ELF-1 (cell line): ENCODE measurements around the gene CACNA1D.

Experiments
- DNase-seq: peaks from one replicate; pipeline ENCODE4 v3.0.0-alpha.2; 2016; ENCODE audit warnings: low read depth, low spot score

The CACNA1D gene

DNA sequence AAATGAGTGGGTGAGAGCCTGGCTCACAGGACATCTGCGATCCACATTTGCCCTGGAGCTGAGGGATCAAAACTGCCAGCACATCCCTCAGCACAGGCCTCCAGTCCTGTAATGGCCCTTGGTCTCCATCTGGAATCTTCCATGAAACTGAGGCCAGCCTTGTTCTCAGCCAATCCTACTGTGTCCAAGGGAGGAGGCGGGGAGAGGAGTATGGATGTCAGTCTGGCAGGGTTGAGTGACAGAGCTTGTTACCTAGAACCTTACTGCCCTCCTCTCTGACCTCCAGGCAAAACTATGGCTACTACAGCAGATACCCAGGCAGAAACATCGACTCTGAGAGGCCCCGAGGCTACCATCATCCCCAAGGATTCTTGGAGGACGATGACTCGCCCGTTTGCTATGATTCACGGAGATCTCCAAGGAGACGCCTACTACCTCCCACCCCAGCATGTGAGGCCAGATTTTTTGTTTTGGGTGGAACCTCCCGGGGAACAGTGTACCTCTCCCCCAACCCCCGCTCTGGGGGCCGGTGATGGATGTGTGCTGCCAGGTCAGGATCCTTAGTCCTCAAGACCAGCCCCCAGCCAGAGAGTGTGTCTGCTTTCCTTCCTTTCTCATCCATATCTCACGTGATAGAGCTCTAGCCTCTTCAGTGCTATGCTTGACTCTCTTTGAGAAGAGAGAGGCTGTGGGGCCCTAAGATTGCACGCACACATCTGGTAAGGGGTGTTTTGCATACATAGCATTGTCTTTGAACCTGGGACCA is 310.5 kb downstream of the CACNA1D start:
- peak; percentile 82 for DNase-seq

GRCh38 chr3:53805463-53806159 is 311.2 kb downstream of the CACNA1D start:
- no peak for DNase-seq

GRCh38 chr3:53806182-53807116 is 312.0 kb downstream of the CACNA1D start:
- DNase-seq, result no peak

DNA sequence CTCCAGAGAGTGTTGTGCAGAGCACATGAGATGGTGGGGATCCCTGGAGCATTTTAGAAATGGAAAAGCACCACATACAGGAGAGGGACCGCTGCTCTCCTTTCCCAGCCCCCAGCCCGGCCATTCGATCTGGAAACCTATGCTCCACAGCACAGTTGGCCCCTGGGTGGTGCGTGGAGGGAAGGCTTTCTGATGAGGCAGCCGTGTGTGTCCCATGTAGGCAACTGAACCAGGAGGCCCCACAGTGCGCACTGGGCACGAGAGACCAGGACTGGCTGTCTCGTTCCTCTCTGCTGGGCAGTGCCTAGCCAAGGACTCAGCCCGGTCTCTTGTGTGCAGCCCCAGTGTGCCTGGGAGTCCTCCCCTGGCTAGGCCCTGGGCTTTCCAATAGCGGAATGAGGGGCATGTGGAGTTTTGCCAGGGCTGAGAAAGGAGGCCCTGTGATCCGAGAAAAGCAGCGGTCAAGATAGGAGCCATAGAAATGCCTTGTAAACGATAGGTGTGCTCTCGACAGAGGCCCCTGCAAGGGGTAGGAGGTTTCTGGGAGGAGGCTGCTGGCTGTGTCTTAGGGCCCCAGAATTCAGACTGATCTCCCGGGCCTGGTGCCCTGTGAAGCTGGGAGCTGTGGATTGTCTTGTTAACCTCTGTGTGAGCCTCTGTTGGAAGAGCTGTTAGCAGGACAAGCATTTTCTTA is 312.9 kb downstream of the CACNA1D start:
- DNase-seq, result no peak

- DNase-seq, result no peak
Observed at GRCh38 chr3:53808496-53808895, 314.1 kb downstream of the CACNA1D start.

GRCh38 chr3:53809267-53809666 is 314.9 kb downstream of the CACNA1D start:
- no peak for DNase-seq

GRCh38 chr3:53809764-53810400 is 315.5 kb downstream of the CACNA1D start:
- DNase-seq, result no peak

GRCh38 chr3:53811143-53811927 is 316.9 kb downstream of the CACNA1D start:
- no peak for DNase-seq

DNA sequence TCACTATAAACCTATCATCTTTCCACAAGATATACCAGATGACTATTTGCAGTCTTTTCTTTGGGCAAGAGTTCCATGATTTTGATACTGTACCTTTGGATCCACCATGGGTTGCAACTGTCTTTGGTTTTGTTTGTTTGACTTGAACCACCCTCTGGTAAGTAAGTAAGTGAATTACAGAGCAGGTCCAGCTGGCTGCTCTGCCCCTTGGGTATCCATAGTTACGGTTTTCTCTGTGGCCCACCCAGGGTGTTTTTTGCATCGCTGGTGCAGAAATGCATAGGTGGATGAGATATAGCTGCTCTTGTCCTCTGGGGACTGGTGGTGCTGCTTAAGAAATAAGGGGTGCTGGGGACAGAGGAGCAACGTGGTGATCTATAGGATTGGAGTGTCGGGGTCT is 318.0 kb downstream of the CACNA1D start:
- no peak for DNase-seq

- DNase-seq, result no peak
Observed at GRCh38 chr3:53813229-53813628, 318.8 kb downstream of the CACNA1D start.

GRCh38 chr3:53813876-53814275 is 319.5 kb downstream of the CACNA1D start:
- DNase-seq, result no peak

DNA sequence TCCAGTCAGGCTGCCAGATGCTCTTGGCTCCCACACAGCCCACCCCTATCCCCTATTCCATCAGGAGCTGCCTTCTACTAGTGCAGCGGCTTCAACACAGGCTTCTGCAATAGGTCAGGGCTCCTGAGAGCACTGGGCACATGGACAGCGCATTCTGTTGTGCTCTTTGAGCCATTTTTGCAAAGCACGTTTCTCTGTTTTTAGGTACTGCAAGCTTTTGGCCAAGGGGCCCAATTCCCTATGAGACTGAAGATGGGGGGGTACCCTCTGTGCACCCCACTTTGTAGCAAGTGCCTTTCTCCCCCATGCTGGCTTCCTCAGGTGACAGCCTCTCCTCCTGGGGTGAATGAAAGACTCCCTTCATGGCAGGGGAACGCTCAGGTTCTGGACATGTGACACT is 320.7 kb downstream of the CACNA1D start:
- no peak for DNase-seq

GRCh38 chr3:53815651-53816050 is 321.2 kb downstream of the CACNA1D start:
- no peak for DNase-seq

DNA sequence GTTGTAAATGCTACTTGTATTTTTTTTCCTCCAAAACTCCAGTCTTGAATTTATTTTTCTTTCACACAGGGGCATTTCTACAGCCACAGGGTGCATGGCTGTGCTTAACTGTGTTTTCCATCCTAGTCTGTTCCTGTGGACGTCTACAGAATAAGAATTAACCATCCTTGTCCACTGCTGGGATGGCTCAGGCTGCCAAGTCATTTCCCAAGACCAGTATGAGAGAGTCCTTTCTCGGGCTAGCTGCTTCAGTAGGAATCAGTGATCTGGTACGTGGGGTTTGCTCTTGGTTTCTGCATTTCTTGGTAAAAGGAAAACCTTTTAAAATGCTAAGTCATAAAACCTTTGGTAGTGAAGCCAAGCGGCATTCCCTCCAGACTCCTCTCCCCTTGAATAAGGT is 322.0 kb downstream of the CACNA1D start:
- DNase-seq, result no peak

- DNase-seq, result no peak
Observed at GRCh38 chr3:53817211-53817610, 322.8 kb downstream of the CACNA1D start.

GRCh38 chr3:53817809-53818208 is 323.4 kb downstream of the CACNA1D start:
- DNase-seq, result no peak

- DNase-seq, result no peak
Observed at GRCh38 chr3:53818221-53819162, 324.1 kb downstream of the CACNA1D start.

GRCh38 chr3:53819163-53819868 is 324.9 kb downstream of the CACNA1D start:
- no peak for DNase-seq
